Activated naive CD8-positive, alpha-beta T cell treated with anti-CD3 and anti-CD28 coated beads for 36 hours (primary cell): ENCODE results near the gene RILPL2. TPM values are rescaled to one million over a fixed set of nuclear protein-coding genes. Genes with fewer than 3 reads are reported as not detected.
A peak's percentile ranks its signal among the peaks of the same experiment; 100 is the strongest.
"Not testable (repeated sequence)": the region's sequence is repeated elsewhere in the genome, so short reads cannot be mapped to it uniquely, and the experiment has no call there.

Source experiments
- DNase-seq: peaks from one replicate; pipeline ENCODE4 v3.0.0; 2021
- H3K27ac Mint-ChIP-seq: one replicate; pipeline ENCODE4 v1.8.0; 2022; ENCODE audit warnings: mild to moderate bottlenecking, moderate library complexity, mixed read lengths
- H3K27me3 Mint-ChIP-seq: one replicate; pipeline ENCODE4 v1.8.0; 2022; ENCODE audit warnings: mild to moderate bottlenecking, mixed read lengths
- H3K36me3 Mint-ChIP-seq: one replicate; pipeline ENCODE4 v1.8.0; 2021; ENCODE audit warnings: mild to moderate bottlenecking, mixed read lengths
- H3K4me1 Mint-ChIP-seq: one replicate; pipeline ENCODE4 v1.8.0; 2021; ENCODE audit warnings: mixed read lengths
- H3K4me3 Mint-ChIP-seq: one replicate; pipeline ENCODE4 v1.8.0; 2022; ENCODE audit warnings: mild to moderate bottlenecking, moderate library complexity, mixed read lengths
- H3K9me3 Mint-ChIP-seq: one replicate; pipeline ENCODE4 v1.8.0; 2022; ENCODE audit warnings: mixed read lengths
- total RNA-seq, 2 experiments: library from RNA; stranded (reverse); gene quantifications; one replicate each; pipeline ENCODE4 v1.2.3, GENCODE V29; 2021

RILPL2 gene
- total RNA-seq, 2 experiments from 2014 or later = 18.2 to 18.5 TPM

GRCh38 chr12:123433615-123434014 is 2.9 kb downstream of the RILPL2 start:
- DNase-seq = no peak
- Mint-ChIP-seq H3K4me3 (peak overlapping the region; percentile 99), H3K27me3 (no peaks in the 10 kb centered on the region), H3K36me3 (peaks cover 54% of the 10 kb centered on the region), H3K9me3 (no peaks in the 10 kb centered on the region), H3K4me1 (peaks cover 49% of the 10 kb centered on the region), H3K27ac (peak overlapping the region; percentile 72)

- DNase-seq, H3K27me3 Mint-ChIP-seq, H3K9me3 Mint-ChIP-seq: not testable (repeated sequence)
- H3K4me3 Mint-ChIP-seq = peak overlapping the region; percentile 99
- H3K27ac Mint-ChIP-seq = peak overlapping the region; percentile 87
- peaks cover 61% of the 10 kb centered on the region for H3K36me3 Mint-ChIP-seq
- H3K4me1 Mint-ChIP-seq = peaks cover 58% of the 10 kb centered on the region
Observed at GRCh38 chr12:123431951-123432817, 4.3 kb downstream of the RILPL2 start.

DNA sequence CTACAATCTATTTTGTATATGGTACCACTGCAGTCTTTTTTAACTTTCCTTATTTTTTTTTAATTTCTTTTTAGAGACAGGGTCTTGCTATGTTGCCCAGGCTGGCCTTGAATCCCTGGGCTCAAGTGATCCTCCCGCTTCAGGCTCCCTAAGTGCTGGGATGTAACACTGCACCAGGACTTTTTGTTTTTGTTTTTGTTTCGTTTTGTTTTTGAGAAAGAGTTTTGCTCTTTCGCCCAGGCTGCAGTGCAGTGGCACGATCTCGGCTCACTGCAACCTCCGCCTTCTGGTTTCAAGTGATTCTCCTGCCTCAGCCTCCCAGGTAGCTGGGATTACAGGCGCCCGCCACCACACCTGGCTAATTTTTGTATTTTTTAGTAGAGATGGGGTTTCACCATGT is 7.4 kb downstream of the RILPL2 start:
- peaks cover 48% of the 10 kb centered on the region for H3K4me1 Mint-ChIP-seq
- peak overlapping the region; percentile 60 for H3K27ac Mint-ChIP-seq
- not testable (repeated sequence) for H3K9me3 Mint-ChIP-seq, H3K4me3 Mint-ChIP-seq, DNase-seq, H3K27me3 Mint-ChIP-seq
- peaks cover 61% of the 10 kb centered on the region for H3K36me3 Mint-ChIP-seq

DNA sequence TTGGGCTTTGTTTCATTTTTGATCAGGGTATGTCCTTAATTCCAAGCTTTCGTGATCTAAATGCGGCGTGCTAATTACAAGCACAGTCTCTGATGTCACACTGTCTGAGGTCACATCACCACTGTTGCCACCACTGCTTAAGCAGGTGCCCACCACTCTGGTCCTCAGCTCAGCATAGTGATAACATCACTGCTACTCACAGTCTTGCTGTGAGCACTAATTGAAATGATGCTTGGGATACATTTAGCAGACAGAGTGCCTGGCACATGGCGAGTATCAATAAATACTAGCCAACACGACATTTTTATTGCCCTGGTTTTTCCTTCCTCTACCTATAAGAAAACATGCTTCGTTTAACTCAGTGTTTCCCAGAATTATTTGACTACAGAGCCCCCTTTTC is 7.9 kb downstream of the RILPL2 start:
- Mint-ChIP-seq H3K4me1 (peaks cover 43% of the 10 kb centered on the region), H3K27me3 (no peaks in the 10 kb centered on the region), H3K9me3 (no peaks in the 10 kb centered on the region), H3K36me3 (peaks cover 64% of the 10 kb centered on the region), H3K27ac (peak overlapping the region; percentile 80), H3K4me3 (no peak overlapping the region)
- DNase-seq = no peak

DNA sequence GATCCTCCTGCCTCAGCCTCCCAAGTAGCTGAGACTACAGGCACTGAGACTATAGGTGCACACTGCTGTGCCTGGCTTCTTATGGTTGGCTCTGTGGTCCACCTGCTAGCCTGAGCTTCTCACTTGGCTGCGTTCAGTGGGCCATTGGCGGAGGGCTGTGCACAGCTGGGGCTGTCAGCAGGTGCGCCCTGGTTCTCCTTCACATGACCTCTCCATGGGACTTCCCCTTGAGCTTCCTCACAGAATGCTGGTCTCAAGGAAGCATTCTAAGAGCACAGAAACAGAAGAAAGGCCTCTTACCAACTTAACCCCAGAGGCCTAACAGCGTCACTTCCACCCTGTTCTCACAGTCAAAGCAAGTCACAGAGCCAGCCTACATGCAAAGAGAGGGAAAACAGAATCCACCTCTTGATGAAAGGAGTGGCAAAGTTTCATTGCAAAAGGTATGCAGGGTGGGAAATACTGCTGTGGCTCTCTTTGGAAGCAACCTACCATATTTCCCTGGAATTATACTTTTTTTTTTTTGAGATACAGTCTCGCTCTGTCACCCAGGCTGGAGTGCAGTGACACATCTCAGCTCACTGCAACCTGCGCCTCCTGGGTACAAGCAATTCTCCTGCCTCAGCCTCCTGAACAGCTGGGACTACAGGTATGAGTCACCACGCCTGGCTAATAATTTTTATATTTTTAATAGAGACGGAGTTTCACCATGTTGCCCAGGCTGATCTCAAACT is 9.3 kb downstream of the RILPL2 start:
- no peak overlapping the region for H3K4me3 Mint-ChIP-seq
- peaks cover 61% of the 10 kb centered on the region for H3K36me3 Mint-ChIP-seq
- no peaks in the 10 kb centered on the region for H3K27me3 Mint-ChIP-seq
- H3K4me1 Mint-ChIP-seq = peaks cover 30% of the 10 kb centered on the region
- DNase-seq = peak; percentile 25
- peak overlapping the region; percentile 80 for H3K27ac Mint-ChIP-seq
- H3K9me3 Mint-ChIP-seq = no peaks in the 10 kb centered on the region

DNA sequence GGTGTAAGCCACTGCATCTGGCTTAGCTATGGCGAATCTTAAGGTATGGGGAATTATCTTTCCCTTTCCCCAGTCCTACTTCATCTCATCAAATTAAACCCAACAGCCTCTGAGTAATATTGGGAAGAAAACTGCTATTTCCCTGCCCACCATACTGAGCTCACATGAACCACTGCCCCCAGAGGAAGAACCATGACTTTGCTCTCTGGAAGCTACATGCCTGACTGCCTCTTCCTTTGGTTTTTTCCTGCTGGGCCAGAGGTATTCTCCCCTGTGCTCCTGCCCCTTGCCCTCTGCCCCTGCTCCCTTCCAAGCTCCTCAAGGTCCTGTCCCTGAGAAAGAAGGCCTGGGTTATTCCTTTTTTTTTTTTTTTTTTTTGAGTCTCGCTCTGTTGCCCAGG is 15.2 kb downstream of the RILPL2 start:
- Mint-ChIP-seq H3K36me3 (peaks cover 32% of the 10 kb centered on the region), H3K4me3 (no peak overlapping the region), H3K27ac (no peak overlapping the region), H3K4me1 (no peaks in the 10 kb centered on the region), H3K9me3 (no peaks in the 10 kb centered on the region), H3K27me3 (no peaks in the 10 kb centered on the region)
- no peak for DNase-seq

DNA sequence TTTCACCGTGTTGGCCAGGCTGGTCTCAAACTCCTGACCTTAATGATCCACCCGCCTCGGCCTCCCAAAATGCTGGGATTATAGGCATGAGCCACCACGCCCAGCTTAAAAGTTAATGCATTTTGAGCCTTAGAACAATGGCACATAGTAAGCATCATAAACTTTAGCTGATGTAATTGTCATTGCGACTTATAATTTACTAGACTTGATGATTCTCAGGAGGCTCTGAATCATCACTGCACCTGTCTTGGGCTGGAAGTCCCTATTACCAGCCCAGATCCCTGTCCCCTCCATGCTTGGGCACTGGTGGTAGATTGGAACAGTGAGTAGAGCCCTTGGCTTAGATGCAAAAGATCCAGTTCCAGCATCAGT is 26.5 kb downstream of the RILPL2 start:
- H3K4me3 Mint-ChIP-seq = no peak overlapping the region
- H3K36me3 Mint-ChIP-seq = peaks cover 19% of the 10 kb centered on the region
- H3K27ac Mint-ChIP-seq = peak overlapping the region; percentile 25
- H3K4me1 Mint-ChIP-seq = no peaks in the 10 kb centered on the region
- no peak for DNase-seq
- H3K27me3 Mint-ChIP-seq = no peaks in the 10 kb centered on the region
- H3K9me3 Mint-ChIP-seq = no peaks in the 10 kb centered on the region

DNA sequence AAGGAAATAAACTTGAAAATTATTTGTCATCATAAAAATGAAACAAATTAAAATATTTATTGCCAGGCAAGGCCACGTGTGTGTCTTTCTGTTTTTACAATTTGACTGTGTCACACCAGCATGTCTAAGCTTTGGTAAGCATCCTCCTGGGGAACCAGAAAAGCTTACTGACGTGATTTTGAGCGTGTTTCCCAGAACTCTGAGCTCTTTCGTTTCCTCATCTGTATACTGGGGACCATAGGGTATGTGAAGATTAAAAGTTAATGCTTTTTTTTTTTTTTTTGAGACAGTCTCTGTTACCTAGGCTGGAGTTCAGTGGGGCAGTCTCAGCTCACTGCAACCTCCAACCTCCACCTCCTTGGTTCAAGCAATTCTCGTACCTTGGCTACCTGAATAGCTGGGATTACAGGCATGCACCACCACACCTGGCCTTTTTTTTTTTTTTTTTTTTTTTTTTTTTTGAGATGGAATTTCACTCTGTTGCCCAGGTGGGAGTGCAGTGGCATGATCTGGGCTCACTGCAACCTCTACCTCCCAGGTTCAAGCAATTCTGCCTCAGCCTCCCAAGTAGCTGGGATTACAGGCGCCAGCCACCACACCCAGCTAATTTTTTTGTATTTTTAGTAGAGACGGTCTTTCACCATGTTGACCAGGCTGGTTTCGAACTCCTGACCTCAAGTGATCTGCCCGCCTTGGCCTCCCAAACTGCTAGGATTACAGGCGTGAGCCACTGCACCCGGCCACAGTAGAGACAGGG is 27.0 kb downstream of the RILPL2 start:
- H3K27ac Mint-ChIP-seq, H3K9me3 Mint-ChIP-seq, H3K27me3 Mint-ChIP-seq, H3K4me1 Mint-ChIP-seq, H3K4me3 Mint-ChIP-seq, DNase-seq: not testable (repeated sequence)
- H3K36me3 Mint-ChIP-seq = peaks cover 18% of the 10 kb centered on the region

- H3K4me3 Mint-ChIP-seq, H3K9me3 Mint-ChIP-seq, H3K27me3 Mint-ChIP-seq, H3K27ac Mint-ChIP-seq, H3K4me1 Mint-ChIP-seq, DNase-seq: not testable (repeated sequence)
- H3K36me3 Mint-ChIP-seq = peaks cover 18% of the 10 kb centered on the region
Observed at GRCh38 chr12:123408619-123409018, 27.9 kb downstream of the RILPL2 start.

GRCh38 chr12:123407934-123408333 is 28.6 kb downstream of the RILPL2 start:
- not testable (repeated sequence) for H3K27me3 Mint-ChIP-seq, DNase-seq, H3K4me3 Mint-ChIP-seq, H3K4me1 Mint-ChIP-seq, H3K9me3 Mint-ChIP-seq, H3K27ac Mint-ChIP-seq
- H3K36me3 Mint-ChIP-seq = peaks cover 18% of the 10 kb centered on the region

DNA sequence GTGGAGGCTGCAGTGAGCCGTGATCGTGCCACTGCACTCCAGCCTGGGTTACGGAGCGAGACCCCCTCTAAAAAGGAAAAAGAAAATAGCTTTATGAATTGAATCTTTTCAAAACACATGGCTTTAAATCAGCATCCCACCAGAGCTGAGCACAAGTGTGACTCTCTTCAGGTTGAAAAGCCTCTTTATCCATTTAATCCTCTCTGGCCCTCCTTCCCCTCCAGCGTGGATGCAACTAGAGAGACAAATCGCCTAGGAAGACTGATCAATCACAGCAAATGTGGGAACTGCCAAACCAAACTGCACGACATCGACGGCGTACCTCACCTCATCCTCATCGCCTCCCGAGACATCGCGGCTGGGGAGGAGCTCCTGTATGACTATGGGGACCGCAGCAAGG is 29.2 kb downstream of the RILPL2 start:
- not testable (repeated sequence) for H3K4me3 Mint-ChIP-seq, H3K27me3 Mint-ChIP-seq, DNase-seq, H3K9me3 Mint-ChIP-seq, H3K4me1 Mint-ChIP-seq
- Mint-ChIP-seq H3K36me3 (peaks cover 15% of the 10 kb centered on the region), H3K27ac (peak overlapping the region; percentile 34)

DNA sequence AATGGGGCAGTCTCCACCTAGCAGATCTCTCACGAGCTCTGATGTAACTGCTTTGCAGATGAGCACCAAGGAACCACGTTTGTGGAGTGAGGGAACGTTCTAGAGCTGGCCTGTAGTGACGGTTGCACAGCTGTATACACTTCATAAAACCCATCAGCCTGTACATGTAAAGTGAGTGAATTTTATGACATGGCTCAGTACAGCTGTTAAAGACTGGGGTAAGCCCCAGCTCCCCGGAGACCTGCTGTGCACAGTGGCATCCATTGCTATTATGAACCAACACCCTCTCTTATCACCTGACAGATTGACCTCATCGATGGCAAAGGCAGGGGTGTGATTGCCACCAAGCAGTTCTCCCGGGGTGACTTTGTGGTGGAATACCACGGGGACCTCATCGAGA is 31.9 kb downstream of the RILPL2 start:
- Mint-ChIP-seq H3K27me3 (no peaks in the 10 kb centered on the region), H3K4me3 (no peak overlapping the region), H3K4me1 (peaks cover 1% of the 10 kb centered on the region), H3K9me3 (no peaks in the 10 kb centered on the region), H3K27ac (no peak overlapping the region), H3K36me3 (peaks cover 13% of the 10 kb centered on the region)
- DNase-seq = no peak

- H3K27me3 Mint-ChIP-seq = no peaks in the 10 kb centered on the region
- no peak overlapping the region for H3K4me3 Mint-ChIP-seq
- H3K4me1 Mint-ChIP-seq = peaks cover 1% of the 10 kb centered on the region
- no peak overlapping the region for H3K27ac Mint-ChIP-seq
- no peaks in the 10 kb centered on the region for H3K9me3 Mint-ChIP-seq
- H3K36me3 Mint-ChIP-seq = peaks cover 12% of the 10 kb centered on the region
- DNase-seq = no peak
Observed at GRCh38 chr12:123401753-123402683, 34.5 kb downstream of the RILPL2 start.

DNA sequence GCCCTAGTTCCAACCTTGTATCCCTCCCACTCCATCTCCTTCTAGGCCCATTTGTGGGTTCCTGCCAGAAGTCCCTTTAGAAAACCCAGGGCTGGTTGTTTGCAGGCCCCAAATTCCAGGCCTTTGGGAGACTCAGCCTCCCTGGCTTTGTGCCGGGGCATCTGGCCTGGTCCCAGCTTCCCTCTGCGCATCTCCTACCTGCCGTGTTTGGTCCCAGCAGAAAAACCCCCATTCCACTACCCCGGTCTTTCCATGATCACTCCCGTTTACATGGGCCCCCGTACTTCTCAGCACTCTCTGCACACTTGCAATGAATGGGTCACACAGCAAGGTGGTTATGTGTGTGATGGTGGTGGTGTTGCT is 37.2 kb downstream of the RILPL2 start:
- H3K9me3 Mint-ChIP-seq = no peaks in the 10 kb centered on the region
- no peak overlapping the region for H3K4me3 Mint-ChIP-seq
- no peaks in the 10 kb centered on the region for H3K27me3 Mint-ChIP-seq
- peaks cover 12% of the 10 kb centered on the region for H3K36me3 Mint-ChIP-seq
- DNase-seq = no peak
- H3K4me1 Mint-ChIP-seq = peaks cover 3% of the 10 kb centered on the region
- H3K27ac Mint-ChIP-seq = no peak overlapping the region
